HG02852 (cell line): Measurements from ENCODE around the gene TNFRSF6B.
"Not testable (repeated sequence)": the region's sequence is repeated elsewhere in the genome, so short reads cannot be mapped to it uniquely, and the experiment has no call there.

Source experiments
- ATAC-seq: cut with Tn5 transposase; IDR thresholded peaks from one replicate; pipeline ENCODE4 v1.9.1; 2021; ENCODE audit warnings: mild to moderate bottlenecking, moderate library complexity; ENCODE audit not compliant: unreplicated experiment

Gene TNFRSF6B

DNA sequence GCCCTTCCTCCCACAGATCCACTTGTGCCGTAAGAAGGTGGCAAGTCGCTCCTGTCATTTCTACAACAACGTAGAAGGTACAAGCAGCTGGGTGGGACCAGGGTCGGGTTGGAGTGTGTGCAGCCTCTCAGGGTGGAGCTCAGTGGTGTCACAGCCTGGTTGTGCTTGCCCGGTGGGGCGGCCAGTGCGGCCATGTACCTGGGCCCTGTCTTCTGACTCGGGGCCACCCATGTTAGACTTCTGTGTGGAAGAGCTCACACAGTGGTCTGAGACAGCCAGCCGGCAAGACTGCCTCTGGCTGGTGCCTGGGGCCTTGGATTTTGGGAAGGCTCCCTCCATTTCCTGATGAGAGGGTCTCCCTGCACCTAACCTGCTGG, 33.7 kb upstream of the TNFRSF6B start:
- no peak for ATAC-seq

DNA sequence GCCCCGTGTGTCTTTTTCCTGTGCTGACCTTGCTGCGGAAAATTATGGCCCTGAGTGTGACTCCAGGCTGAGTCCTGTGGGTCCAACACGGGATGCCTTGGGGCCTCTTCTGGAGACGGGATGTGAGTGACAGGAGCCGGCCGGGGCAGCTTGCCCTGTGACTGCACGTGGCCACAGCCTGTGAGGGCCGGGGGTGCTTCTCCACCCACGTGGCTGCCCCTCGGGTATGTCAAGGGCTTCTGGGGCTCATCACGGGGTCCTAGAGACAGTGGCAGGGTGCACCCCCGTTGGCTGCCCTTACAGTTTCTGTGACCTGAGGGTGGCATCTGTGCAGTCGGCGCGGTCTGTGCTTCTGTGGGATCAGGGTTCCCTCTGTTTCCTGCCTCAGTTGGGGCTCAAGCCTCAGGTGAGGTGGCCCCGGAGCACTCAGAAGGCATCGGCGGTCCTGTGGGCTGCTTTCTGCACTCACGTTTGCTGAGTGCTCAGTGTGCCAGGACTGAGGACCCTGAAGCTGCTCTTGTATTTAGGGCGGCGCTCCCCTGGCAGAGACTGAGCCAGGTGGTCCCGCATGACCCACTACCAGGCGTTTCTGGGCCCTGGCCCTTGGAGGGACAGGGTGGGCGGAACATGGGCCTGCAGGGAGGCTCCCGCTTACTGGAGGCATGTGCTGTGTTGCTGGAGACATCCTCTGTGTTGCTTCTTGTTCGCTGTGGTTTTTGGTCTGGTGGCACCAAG, 33.0 kb upstream of the TNFRSF6B start:
- ATAC-seq = no peak

DNA sequence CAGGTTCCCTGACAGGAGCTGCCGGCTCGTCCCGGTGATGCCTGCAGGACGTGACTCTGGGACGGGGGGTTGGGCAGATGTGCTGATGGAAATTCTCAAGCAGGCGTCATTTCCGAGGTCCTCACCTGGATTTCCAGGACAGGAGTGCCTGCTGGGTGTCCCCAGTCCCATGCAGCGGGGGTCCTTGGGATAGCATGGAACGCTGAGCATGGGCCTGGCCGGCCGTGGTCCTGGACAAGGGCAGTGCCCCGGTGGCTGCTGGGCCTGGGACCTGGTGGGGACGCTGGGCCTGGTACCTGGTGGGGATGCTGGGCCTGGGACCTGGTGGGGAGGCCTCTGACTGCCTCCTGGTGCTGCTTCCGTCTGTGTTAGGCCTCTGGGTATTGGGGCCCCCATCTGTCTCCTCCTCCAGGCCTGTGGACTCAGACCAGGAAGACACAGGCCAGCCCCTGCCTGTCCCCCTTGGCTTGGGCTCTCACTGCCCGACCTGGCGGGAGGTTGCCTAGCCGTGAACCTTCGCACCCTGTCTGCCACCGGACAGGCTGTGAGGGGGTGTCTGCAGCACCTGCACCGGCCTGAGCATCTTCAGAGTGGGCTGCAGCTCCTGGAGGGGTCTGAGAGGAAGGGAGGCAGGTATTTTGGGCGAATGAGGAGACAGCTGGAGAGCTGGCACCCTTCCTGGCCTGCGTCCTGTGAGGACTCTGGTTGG, 32.2 kb upstream of the TNFRSF6B start:
- no peak for ATAC-seq

DNA sequence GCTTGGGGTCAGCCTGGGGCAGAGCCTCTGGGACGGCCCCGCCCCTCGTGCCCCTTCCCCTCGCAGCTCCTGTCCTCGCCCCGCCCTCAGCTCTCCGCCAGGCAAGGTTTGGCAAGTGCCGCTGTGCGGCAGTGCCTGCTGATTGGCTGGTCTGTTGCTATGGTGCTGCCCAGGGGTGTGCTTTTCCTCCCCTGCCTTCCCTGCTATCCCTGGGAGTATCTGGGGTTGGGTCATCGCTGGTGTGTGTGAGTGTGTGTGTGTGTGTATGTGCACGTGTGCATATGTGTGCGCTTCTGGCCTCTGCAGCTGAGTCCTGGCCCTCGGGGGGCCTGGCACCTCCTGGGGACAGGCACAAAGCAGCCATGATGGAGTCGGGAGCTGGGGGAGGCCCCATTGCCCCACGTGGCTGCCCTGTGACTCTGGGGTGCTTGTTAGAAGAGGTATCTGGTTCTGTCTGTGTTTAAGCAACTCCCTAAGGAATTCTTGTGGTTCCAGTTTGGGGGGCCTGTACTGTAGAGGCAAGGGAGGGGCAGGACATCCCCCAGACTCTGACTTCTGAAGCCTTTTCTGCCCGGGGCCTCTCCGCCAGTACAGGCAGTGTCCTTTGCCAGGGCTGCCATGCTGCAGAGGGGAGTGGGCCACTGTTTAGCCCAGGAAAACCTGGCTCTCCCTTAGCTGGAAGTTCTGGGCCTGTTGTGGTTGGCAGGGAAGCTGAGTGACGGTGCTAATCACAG, 31.4 kb upstream of the TNFRSF6B start:
- no peak for ATAC-seq

DNA sequence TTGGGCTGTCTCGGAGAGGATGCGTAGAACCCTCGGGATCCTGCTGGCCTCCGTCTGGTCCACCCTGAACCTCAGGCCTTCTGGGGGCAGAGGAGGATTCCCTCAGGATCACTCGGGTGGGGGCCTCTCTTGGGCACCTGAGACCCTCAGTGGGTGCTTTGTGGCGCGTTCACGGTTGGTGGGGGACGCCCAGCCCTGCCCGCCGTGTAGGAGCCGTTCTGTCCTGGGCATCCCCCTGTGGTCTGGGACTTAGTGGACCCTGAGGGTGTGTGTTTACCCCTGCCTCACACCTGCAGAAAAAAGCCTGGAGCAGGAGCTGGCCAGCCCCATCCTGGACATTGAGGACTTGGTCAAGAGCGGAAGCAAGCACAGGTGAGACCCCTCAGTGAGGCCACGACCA, 30.7 kb upstream of the TNFRSF6B start:
- ATAC-seq = no peak

DNA sequence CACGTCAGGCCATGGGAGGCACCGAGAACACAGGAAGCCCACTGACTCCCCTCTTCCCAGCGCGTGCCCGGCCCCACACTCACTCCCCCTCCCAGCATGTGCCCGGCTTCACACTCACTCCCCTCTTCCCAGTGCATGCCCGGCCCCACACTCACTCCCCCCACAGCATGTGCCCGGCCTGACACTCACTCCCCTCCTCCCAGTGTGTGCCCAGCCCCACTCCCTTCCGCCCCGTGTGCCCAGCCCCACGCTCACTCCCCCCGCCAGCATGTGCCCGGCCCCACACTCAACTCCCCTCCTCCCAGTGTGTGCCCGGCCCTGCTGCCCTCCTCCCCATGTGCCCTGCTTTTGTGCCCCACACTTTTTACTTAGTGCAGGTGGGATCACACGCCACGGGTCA, 28.6 kb upstream of the TNFRSF6B start:
- no peak for ATAC-seq

DNA sequence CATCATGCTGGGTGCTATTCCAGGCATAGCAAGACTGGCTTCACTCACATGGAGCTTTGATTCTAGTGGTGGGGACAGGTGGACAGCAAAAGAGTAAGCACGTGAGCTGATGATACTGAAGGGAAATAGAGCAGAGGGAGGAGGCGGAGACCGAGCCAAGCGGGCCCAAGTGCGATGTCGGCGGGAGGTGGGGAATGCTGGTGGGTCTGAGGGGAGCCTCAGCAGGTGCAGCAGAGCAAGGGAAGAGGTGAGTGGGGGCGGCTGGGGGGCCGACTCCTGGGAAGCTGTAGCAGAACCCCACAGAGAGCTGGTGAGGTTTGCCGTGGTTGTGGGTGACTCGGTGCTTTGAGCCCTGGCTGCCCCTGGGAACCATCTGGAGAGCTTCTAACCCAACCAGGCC, 28.1 kb upstream of the TNFRSF6B start:
- no peak for ATAC-seq

DNA sequence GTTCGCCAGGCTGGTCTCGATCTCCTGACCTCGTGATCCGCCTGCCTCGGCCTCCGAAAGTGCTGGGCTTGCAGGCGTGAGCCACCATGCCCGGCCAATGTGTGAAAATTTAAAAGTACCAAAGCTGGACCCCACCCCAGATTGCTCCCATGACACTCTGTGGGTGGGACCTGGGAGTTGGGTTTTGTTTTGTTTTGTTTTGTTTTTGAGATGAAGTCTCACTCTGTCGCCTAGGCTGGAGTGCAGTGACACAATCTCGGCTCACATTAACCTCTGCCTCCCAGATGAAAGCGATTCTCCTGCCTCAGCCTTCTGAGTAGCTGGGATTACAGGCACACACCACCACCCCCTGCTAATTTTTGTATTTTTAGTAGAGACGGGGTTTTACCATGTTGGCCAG, 24.8 kb upstream of the TNFRSF6B start:
- ATAC-seq = not testable (repeated sequence)

DNA sequence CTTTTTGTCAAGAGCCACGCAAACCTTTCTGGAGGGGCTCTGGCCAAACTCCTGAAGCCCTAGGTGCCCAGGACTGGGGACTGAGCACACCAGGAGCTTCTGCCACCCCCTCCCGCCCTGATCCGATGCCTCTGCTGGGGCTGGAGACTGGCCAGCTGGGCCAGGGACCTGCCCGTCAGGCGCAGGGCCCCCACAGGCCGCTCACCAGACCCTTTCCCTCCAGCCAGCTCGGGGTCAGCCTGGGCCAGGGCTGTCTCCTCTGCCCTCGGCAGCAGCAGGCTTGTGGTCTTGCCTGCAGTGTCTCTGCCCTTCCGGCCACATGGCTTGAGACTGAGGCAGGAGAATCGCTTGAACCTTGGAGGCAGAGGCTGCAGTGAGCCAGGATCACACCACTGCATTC, 23.8 kb upstream of the TNFRSF6B start:
- no peak for ATAC-seq

DNA sequence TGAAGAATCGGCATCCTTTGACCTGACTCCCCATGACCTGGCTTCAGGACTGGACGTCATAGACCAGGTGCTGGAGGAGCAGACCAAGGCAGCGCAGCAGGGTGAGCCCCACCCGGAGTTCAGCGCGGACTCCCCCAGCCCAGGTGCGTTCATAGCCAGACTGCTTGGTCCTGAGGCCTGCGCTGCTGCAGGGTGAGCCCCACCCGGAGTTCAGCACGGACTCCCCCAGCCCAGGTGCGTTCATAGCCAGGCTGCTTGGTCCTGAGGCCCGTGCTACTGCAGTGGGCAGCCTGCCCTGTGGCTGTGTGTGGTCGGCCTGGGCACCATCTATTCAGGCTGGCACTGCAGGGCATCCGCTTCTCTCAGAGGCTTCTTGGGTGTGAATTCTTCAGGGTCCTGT, 22.5 kb upstream of the TNFRSF6B start:
- no peak for ATAC-seq

DNA sequence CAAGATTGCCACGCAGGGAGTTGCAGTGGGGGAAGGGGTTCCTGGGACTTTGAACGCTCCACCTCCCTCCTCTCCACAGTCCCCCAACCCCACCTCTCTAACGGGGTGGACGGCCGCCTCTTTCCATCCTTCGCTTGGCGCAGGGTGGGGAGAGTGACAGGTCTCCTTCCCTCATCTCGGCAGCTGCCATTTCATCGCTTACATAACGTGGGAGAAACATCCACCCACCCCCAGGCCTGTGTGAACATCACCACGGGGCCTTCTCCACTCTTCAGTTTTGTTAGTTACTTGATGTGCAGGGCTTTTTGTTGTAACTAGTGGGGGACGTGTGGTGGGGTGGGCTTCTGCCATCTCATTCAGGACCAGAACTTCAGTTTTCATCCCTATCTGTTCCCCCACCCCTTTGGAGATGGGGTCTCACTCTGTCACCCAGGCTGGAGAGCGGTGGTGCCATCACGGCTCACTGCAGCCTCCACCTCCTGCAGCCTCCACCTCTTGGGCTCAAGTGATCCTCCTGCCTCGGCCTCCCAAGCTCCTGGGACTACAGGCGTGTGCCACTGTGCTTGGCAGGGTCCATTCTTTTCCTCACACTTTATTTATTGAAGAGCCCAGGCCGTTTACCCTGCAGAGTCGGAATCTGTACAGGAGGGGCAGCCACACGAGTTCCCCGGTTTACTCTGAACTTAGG, 20.6 kb upstream of the TNFRSF6B start:
- no peak for ATAC-seq

DNA sequence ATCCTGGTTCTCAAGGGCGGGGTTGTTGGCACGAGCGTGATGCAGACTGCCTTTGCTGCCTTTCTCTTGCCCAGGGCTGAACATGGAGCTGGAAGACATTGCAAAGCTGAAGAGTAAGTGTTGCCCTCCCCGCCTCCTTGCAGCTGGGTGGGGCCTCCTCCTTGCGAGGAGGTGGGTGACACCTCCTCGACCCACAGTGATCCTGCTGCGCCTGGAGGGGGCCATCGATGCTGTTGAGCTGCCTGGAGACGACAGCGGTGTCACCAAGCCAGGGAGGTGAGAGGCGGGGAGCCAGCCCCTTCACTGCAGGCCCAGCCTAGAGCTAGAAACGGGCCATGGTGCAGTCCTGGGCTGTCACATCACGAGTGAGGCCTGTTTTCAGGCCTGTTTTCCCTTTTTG, 18.4 kb upstream of the TNFRSF6B start:
- ATAC-seq = no peak

DNA sequence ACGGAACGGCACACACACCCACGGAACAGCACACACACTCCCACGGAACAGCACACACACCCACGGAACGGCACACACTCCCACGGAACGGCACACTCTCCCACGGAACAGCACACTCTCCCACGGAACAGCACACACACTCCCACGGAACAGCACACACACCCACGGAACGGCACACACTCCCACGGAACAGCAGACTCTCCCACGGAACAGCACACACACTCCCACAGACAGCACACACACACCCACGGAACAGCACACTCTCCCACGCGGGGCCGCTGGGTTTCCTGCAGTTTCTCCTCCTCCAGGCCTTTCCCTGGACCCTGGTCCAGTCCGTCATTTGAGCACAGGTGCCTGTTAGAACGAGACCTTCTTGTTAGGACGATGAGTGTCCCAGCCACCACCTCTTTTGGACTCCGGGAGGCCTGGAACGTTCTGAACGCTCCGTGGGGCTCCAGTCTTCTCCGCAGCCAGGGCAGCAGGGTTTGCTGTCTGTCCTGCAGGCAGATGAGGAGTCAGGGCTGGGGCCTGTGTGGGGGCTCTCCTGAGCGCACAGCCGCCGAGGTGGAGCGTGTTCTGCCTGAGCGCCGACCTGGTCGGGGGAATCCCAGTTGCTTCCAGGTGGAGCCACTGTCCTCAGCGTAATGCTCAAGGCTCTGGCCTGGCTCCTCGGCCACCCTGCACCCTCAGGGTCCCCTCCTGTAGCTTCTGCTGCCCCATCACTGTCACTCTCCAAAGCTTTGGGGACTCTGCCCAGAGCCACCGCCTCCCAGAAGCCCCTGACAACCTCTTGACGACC, 17.6 kb upstream of the TNFRSF6B start:
- ATAC-seq = no peak

DNA sequence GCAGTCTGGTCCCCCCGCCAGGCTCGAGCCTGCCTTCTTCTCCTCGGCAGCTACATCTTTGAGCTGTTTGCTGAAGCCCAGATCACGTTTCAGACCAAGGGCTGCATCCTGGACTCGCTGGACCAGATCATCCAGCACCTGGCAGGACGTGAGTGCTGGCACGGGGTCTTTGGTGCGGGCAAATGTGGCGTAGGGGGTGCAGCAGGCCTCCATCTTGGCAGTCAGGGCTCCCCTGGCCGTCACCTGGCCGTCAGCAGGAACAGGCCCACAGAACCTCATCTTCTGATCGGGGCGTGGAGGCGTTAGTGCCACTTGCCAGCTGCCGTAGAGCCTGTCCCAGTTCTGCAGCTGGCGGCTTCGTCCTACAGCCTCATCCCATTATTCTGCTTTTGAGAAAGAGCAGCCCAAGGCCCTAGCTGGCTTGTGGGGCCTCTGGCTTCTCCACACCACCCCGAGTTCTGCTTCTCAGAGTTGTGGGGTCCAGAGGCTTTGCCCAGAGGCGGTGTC, 16.6 kb upstream of the TNFRSF6B start:
- no peak for ATAC-seq

DNA sequence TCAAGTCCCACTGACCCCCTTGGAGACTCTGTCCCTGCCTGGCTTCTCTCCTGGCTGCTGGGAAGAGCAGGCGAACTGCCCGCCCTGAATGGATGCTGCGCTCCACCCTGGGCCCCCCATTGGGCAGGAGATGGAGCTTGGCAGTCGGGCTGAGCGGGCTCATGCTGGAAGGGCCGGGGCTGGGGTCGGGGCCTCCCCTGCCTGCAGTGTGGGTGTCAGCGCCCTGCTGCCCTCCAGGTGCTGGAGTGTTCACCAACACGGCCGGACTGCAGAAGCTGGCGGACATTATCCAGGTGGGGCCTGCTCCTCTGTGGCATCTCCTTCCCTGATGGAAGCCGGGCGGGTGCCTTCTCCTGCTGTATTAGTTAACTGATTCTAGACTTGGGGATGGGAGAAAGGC, 16.0 kb upstream of the TNFRSF6B start:
- ATAC-seq = no peak

DNA sequence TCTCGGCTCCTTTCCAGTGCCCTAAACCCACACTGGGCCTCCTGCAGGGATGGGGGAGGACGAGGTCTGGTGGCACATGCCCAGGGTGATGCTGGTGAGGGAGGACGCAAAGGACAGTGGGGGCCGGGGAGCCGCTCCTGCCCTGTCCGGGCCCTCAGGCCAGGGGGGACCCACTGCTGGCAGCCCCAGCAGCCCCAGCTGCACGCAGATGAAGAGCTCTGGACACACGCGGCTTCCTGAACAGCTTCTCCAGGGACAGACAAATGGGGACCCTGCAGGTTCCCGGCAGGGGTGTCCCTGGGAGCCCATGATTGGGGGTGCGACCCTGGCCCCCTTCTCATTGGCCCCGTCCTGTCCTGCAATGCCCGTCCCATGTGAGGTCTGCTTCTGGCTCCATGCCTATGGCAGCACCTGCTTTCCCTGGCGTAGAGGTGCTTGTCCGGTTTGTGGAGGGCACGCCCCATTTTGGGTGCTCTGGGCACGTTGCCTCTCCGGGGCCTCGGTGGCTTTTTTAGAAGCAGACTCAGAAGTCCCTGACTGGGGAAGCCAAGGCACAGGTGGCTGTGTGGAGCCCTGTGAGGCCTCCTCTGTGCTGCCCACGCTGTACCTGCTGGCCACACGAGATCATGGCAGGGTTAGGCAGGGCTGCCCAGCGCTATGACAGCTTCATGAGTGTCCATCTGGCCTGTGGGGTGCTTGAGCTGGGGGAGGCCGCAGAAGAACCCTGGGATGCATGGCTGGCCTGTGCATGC, 15.4 kb upstream of the TNFRSF6B start:
- ATAC-seq = no peak

DNA sequence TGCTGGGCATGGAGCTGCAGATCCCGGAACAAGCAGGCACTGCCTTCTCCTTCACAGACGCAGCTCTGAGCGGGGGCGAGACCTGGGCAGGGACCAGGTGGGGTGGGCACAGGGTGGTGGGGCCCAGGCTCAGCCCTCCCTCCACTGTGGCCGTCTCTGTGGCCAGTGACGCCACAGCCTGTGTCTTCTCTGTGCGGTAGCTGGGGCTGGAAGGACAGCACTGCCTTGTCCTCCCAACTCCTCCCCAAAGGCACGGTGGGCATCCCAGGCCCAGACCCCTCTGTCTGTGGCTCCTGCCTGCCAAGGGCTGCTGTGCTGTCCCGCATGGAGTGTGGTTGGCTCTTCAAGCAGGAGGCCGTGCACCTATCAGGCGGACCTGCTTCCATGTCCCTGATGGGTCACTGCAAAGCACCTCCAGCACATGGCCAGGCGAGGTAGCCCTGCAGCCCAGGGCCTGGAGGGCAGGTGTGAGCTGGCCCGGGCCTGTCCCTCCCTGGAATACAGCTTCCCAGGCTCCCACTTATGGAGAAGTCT, 14.8 kb upstream of the TNFRSF6B start:
- no peak for ATAC-seq

DNA sequence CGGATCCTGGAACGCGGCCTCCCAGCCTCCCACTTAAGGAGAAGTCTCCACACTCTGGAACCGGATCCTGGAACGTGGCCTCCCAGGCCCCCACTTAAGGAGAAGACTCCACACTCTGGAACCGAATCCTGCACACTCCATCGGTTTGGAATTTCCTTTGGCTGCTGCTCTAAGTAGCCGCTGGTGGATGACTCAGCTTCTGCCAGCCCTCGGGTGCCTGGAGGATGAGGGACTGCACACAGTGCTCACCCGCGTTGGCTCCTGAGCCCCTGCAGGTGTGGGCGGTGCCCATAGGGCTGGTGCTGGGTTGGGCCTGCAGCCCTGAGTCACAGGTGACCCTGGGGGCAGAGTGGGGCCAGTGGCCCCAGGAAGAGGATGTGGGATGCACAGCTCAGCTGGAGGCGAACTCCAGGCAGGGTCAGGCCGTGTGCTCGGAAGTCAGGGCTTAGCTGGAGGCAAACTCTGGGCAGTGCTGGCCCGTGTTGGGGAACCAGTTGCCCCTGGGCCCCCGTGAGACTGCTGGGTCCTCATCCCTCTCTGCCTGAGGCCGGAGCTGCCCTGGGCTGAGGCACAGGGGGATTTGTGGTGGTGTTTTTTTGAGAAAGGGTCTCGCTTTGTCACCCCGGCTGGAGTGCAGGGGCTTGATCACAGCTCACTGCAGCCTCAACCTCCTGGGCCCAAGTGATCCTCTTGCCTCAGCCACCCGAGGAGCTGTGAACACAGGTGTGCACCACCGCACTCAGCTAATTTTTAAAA, 13.9 kb upstream of the TNFRSF6B start:
- ATAC-seq = no peak
